HepG2 (cell line): ENCODE measurements around the gene SMYD5. TPM values are rescaled to one million over a fixed set of nuclear protein-coding genes. Genes with fewer than 3 reads are reported as not detected.

ENCODE experiments used
- ETS1 ChIP-seq: sonication (generic); formaldehyde crosslinking; IDR thresholded peaks from 2 replicates; pipeline ENCODE4 v1.4.0; 2020; ENCODE audit warnings: missing genetic modification reagents
- FOSL1 ChIP-seq: sonication (generic); formaldehyde crosslinking; IDR thresholded peaks from 2 replicates; pipeline ENCODE4 v1.9.0; 2021; ENCODE audit warnings: missing genetic modification reagents, borderline replicate concordance
- FOXC1 ChIP-seq: sonication (generic); formaldehyde crosslinking; IDR thresholded peaks from 2 replicates; pipeline ENCODE4 v1.8.0; 2022; ENCODE audit warnings: mild to moderate bottlenecking, missing genetic modification reagents, borderline replicate concordance
- FOXO1 ChIP-seq: sonication (generic); formaldehyde crosslinking; IDR thresholded peaks from 2 replicates; pipeline ENCODE4 v1.4.0; 2020; ENCODE audit warnings: missing genetic modification reagents
- POLR2AphosphoS2 ChIP-seq: IDR thresholded peaks from 2 replicates; pipeline ENCODE4 v1.6.1; 2011; ENCODE audit warnings: low read depth, low read length, improper control_type of control experiment
- ZNF207 ChIP-seq: fragments of 450-650 bp; IDR thresholded peaks from 2 replicates; pipeline ENCODE4 v1.6.1; 2016; ENCODE audit warnings: antibody characterized with exemption, borderline replicate concordance
- ZNF441 ChIP-seq: sonication (generic); formaldehyde crosslinking; IDR thresholded peaks from 2 replicates; pipeline ENCODE4 v1.7.0; 2021; ENCODE audit warnings: missing genetic modification reagents, borderline replicate concordance
- ZNF580 ChIP-seq: IDR thresholded peaks from 2 replicates; pipeline ENCODE4 v1.6.1; 2016; ENCODE audit warnings: low read depth, borderline replicate concordance
- ZNF709 ChIP-seq: sonication (generic); formaldehyde crosslinking; IDR thresholded peaks from 2 replicates; pipeline ENCODE4 v1.5.0; 2020; ENCODE audit warnings: mild to moderate bottlenecking, missing genetic modification reagents
- ZNF768 ChIP-seq: sonication (generic); formaldehyde crosslinking; IDR thresholded peaks from 2 replicates; pipeline ENCODE4 v1.4.0; 2020; ENCODE audit warnings: missing genetic modification reagents
- polyA plus RNA-seq, 8 experiments: library from polyadenylated mRNA; depleted of rRNA in 3 of 8; stranded (reverse) in 7 of 8; unstranded in 1 of 8; fragments of >200 nt; fragmentation: Illumina TruSeq in 4 of 8; extraction: Trizol in 4 of 8; gene quantifications; 2 replicates each; pipeline versions ENCODE4 v1.2.1 to v1.2.3, GENCODE V29; 2011 to 2016; ENCODE audit warnings: low read depth in 4 of 8, missing spikeins in 1 of 8, mixed read lengths in 1 of 8; ENCODE audit not compliant: insufficient read depth in 1 of 8
- total RNA-seq, 5 experiments: library from RNA; depleted of rRNA; stranded (reverse); fragments of >200 nt; fragmentation: Illumina TruSeq; extraction: Trizol; gene quantifications; 2 replicates each; pipeline ENCODE4 v1.2.3, GENCODE V29; 2016; ENCODE audit warnings: low read depth in 1 of 5
- TF ChIP-seq, protein P1 (sequence below): sonication (generic); formaldehyde crosslinking; IDR thresholded peaks from 2 replicates; pipeline ENCODE4 v1.5.1; 2020; ENCODE audit warnings: missing genetic modification reagents, mild to moderate bottlenecking, borderline replicate concordance
- TF ChIP-seq, protein P2 (sequence below), 2 experiments: sonication (generic) in 1 of 2; formaldehyde crosslinking in 1 of 2; IDR thresholded peaks; 2 replicates each; pipeline versions ENCODE4 v1.4.0 to v1.6.1; 2016 to 2020; ENCODE audit warnings: borderline replicate concordance in 1 of 2, low read depth in 1 of 2, mild to moderate bottlenecking in 1 of 2, missing genetic modification reagents in 1 of 2
- TF ChIP-seq, protein P3 (sequence below): IDR thresholded peaks from 2 replicates; pipeline ENCODE4 v1.6.1; 2016; ENCODE audit warnings: low read depth, missing genetic modification reagents, missing compliant biosample characterization

Gene SMYD5
- total and polyA plus RNA-seq, 2 of the 13 experiments (the other 11 are each of a cell fraction or from before 2014, with no cell fraction given), result 55.8 to 70.4 TPM

DNA sequence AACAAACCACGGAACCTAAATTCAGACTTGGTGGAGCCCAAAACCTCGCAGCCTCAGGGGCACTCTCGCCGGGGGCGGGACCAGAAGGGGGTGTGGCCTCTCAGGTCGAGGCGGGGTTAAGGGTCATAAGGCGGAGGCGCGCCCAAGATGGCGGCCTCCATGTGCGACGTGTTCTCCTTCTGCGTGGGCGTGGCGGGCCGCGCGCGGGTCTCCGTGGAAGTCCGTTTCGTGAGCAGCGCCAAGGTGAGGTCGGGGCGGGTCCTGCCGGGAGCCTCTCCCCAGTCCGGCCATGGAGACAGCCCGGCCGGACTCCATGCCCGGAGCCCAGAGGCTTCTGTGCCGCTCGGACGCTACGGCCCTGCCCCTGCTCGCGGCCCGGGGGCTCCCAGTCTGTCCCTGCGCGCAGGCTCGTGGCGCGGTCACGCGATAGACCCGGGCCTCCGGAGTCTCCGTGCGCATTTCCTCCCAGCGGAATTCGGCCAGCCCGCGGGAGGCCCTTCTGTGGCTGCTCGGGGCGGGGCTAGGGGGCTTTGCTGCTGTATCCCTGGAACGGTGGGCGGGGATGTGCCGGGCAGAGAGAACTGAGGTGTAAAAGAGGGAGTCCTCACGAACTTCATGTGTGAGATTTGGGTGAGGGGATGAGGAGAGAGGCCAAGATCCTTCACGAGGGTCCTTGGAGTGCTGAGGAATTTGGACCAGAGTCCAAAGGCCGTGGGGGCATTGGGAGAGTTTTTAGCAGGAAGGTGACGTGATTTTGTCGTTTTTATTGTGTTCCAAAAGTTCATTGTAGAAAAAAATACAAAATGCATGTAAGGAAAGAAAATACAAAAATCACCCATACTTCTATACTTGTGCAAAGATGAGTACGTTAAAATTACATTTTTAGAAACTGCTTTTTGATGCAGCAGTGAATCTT, at the start of gene SMYD5 (continued):
- TF ChIP-seq FOXC1 (CRISPR knock-in tag) (peak; percentile 94), FOXO1 (CRISPR knock-in tag) (no peak), POLR2AphosphoS2 (0 out of 2 replicates have a peak, but pooled peaks have one; percentile 76), ZNF441 (CRISPR knock-in tag) (peak; percentile 69; the same call in 1 of the 2 replicates), ZNF768 (CRISPR knock-in tag) (peak; percentile 68; the same call in 1 of the 2 replicates), FOSL1 (CRISPR knock-in tag) (0 out of 2 replicates have a peak, but pooled peaks have one; percentile 11), ZNF580 (CRISPR knock-in tag) (peak; percentile 83; the same call in 1 of the 2 replicates), ZNF207 (no peak), ZNF709 (CRISPR knock-in tag) (peak; percentile 98), ETS1 (CRISPR knock-in tag) (peak; percentile 60; the same call in 1 of the 2 replicates)
- TF ChIP-seq, protein P1, sequence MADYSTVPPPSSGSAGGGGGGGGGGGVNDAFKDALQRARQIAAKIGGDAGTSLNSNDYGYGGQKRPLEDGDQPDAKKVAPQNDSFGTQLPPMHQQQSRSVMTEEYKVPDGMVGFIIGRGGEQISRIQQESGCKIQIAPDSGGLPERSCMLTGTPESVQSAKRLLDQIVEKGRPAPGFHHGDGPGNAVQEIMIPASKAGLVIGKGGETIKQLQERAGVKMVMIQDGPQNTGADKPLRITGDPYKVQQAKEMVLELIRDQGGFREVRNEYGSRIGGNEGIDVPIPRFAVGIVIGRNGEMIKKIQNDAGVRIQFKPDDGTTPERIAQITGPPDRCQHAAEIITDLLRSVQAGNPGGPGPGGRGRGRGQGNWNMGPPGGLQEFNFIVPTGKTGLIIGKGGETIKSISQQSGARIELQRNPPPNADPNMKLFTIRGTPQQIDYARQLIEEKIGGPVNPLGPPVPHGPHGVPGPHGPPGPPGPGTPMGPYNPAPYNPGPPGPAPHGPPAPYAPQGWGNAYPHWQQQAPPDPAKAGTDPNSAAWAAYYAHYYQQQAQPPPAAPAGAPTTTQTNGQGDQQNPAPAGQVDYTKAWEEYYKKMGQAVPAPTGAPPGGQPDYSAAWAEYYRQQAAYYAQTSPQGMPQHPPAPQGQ (CRISPR knock-in tag), result no peak
- TF ChIP-seq, protein P2, sequence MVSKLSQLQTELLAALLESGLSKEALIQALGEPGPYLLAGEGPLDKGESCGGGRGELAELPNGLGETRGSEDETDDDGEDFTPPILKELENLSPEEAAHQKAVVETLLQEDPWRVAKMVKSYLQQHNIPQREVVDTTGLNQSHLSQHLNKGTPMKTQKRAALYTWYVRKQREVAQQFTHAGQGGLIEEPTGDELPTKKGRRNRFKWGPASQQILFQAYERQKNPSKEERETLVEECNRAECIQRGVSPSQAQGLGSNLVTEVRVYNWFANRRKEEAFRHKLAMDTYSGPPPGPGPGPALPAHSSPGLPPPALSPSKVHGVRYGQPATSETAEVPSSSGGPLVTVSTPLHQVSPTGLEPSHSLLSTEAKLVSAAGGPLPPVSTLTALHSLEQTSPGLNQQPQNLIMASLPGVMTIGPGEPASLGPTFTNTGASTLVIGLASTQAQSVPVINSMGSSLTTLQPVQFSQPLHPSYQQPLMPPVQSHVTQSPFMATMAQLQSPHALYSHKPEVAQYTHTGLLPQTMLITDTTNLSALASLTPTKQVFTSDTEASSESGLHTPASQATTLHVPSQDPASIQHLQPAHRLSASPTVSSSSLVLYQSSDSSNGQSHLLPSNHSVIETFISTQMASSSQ (IDR thresholded peaks at IDR 0.05; ENCODE audit: low read depth), result no peak
- TF ChIP-seq, protein P2 (CRISPR knock-in tag; IDR thresholded peaks at IDR 0.05; ENCODE audit: borderline replicate concordance), result peak; percentile 71
- TF ChIP-seq, protein P3, sequence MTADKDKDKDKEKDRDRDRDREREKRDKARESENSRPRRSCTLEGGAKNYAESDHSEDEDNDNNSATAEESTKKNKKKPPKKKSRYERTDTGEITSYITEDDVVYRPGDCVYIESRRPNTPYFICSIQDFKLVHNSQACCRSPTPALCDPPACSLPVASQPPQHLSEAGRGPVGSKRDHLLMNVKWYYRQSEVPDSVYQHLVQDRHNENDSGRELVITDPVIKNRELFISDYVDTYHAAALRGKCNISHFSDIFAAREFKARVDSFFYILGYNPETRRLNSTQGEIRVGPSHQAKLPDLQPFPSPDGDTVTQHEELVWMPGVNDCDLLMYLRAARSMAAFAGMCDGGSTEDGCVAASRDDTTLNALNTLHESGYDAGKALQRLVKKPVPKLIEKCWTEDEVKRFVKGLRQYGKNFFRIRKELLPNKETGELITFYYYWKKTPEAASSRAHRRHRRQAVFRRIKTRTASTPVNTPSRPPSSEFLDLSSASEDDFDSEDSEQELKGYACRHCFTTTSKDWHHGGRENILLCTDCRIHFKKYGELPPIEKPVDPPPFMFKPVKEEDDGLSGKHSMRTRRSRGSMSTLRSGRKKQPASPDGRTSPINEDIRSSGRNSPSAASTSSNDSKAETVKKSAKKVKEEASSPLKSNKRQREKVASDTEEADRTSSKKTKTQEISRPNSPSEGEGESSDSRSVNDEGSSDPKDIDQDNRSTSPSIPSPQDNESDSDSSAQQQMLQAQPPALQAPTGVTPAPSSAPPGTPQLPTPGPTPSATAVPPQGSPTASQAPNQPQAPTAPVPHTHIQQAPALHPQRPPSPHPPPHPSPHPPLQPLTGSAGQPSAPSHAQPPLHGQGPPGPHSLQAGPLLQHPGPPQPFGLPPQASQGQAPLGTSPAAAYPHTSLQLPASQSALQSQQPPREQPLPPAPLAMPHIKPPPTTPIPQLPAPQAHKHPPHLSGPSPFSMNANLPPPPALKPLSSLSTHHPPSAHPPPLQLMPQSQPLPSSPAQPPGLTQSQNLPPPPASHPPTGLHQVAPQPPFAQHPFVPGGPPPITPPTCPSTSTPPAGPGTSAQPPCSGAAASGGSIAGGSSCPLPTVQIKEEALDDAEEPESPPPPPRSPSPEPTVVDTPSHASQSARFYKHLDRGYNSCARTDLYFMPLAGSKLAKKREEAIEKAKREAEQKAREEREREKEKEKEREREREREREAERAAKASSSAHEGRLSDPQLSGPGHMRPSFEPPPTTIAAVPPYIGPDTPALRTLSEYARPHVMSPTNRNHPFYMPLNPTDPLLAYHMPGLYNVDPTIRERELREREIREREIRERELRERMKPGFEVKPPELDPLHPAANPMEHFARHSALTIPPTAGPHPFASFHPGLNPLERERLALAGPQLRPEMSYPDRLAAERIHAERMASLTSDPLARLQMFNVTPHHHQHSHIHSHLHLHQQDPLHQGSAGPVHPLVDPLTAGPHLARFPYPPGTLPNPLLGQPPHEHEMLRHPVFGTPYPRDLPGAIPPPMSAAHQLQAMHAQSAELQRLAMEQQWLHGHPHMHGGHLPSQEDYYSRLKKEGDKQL (CRISPR knock-in tag), result 0 out of 2 replicates have a peak, but pooled peaks have one; percentile 21
